NCI-H2107 treated with DMSO at 0.1 percent for 48 hours (cell line): ENCODE measurements around the gene VAV1.

Experiments
- DNase-seq: peaks from one replicate; lab custom pipeline; 2025; ENCODE audit not compliant: unreplicated experiment; lab: John Stamatoyannopoulos, UW

VAV1 gene

GRCh38 chr19:6886277-6886897 lies 113.9 kb downstream of the VAV1 start:
- DNase-seq = no peak

GRCh38 chr19:6887316-6887715 lies 114.8 kb downstream of the VAV1 start, which contains the start of gene ADGRE1:
TSS of gene ADGRE1 (plus strand) at chr19:6887579. CDS start at chr19:6887609, 30 bp downstream.
- DNase-seq = no peak

GRCh38 chr19:6888967-6889366 lies 116.5 kb downstream of the VAV1 start:
- DNase-seq = no peak

GRCh38 chr19:6890401-6890913 lies 117.9 kb downstream of the VAV1 start:
- DNase-seq = no peak

GRCh38 chr19:6890938-6891337 lies 118.4 kb downstream of the VAV1 start:
- DNase-seq = no peak

- no peak for DNase-seq
Observed at GRCh38 chr19:6891761-6892385, 119.4 kb downstream of the VAV1 start.

GRCh38 chr19:6894313-6894712 lies 121.8 kb downstream of the VAV1 start:
- DNase-seq = no peak

- no peak for DNase-seq
Observed at GRCh38 chr19:6903446-6903845, 130.9 kb downstream of the VAV1 start.

GRCh38 chr19:6906559-6907060 lies 134.1 kb downstream of the VAV1 start:
- no peak for DNase-seq
